GM19025 (cell line): ENCODE results near the gene GPR153.

Source experiments
- ATAC-seq: cut with Tn5 transposase; IDR thresholded peaks from one replicate; pipeline ENCODE4 v1.9.1; 2021; ENCODE audit warnings: mild to moderate bottlenecking, low read depth, moderate library complexity; ENCODE audit not compliant: unreplicated experiment

GPR153 gene

DNA sequence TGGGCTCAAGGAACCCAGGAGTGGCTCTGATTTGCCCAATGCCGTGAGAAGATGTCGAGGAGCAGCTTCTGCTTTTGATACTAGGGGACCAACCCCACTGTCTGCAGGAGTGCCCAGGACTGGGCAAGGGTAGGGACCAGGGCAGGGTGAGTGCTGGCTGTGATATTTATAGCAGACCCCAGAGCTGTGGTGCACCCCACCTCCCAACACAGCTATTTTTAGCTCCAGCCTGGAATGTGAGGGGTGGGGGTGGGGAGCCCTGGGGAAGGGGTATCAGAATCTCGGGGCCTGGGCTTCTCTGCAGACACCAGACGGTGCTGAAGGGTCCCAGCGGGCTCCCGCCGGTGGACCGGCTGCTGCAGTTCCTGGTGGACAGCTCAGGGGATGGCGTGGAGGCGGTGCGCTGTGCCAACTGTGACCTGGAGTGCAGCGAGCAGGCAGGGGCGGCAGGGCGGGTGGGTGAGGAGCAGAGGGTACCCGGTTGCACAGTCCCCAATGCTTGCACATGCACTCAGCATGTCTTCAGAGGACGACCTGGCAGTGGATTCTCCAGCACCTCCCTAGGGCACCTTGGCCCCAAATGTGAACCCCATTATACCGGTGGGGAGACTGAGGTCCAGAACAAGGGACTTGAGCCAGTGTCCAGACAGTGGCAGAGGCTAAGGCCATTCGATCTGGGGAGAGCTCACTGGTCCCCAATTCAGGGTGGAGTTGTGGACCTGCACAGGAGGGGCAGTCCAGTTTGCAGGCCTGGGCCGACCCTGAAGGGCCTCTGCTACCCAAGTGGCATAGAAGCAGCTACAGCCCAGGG, 53.6 kb downstream of the GPR153 start:
- no peak for ATAC-seq

DNA sequence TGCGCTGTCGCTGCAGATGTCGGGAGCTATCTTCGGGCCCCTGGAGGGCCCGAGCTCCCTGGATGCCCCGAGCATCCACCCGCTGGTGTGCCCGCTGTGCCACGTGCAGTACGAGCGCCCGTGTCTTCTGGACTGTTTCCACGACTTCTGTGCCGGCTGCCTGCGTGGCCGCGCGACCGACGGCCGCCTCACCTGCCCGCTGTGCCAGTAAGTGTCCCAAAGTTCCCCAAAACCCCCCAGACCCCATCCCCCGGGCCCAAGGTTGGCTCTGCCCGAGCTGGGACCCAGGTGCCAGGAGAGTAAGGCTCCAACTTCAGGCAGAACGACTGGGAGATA, 54.4 kb downstream of the GPR153 start:
- ATAC-seq = no peak

DNA sequence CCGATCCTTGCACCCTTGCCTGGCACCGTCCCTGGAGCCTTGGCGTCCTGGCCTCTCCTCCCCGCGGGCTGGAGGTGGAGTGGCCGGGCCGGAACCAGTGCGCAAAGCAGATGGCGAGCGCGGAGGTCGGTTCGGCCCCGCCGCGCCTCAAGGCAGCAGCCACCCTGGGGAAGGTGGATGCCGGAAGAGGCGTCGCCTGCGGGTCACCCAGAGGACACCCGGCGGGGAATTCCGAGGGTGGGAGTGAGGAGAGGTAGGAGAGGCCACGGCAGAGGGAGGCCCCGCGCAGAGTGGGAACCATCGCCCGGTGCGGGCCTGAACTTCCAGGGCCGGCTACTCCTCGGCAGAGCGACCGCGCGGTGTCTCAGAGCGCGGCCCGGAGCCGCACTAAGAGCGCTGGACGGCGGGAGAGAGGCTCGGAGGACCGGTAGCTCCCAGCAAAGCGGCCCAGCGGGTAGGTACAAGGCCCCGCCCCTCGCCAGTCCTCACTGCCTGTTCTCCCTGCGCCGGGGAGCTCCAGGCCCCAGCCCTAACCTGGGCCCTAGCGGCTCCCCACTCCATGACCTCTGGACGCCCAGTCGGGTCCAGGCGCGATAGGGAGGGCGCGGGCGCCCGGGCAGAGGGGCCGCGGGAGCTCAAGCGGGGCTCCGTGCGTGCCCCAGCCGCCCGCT, 54.9 kb downstream of the GPR153 start, which contains the start of gene RNF207:
Gene RNF207, plus strand, starts transcription at position 271 of the 671 bp plus-strand sequence. CDS start 417 bp downstream, outside the sequence.
- peak; percentile 64 for ATAC-seq

DNA sequence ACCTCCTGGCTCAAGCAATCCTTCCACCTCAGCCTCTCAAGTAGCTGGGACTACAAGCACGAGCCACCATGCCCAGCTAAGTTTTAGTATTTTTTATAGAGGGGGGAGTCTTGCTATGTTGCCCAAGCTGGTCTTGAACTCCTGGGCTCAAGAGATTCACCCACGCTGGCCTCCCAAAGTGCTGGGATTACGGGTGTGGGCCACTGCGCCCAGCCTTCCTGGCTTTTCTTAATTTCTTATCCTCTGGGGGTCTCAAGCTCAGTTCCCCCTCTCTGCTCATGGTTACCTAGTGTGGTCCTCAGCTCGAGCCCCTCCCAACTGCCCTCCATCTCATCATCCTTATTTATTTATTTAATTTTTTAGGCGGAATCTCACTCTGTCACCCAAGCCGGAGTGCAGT, 58.6 kb downstream of the GPR153 start:
- ATAC-seq = no peak

DNA sequence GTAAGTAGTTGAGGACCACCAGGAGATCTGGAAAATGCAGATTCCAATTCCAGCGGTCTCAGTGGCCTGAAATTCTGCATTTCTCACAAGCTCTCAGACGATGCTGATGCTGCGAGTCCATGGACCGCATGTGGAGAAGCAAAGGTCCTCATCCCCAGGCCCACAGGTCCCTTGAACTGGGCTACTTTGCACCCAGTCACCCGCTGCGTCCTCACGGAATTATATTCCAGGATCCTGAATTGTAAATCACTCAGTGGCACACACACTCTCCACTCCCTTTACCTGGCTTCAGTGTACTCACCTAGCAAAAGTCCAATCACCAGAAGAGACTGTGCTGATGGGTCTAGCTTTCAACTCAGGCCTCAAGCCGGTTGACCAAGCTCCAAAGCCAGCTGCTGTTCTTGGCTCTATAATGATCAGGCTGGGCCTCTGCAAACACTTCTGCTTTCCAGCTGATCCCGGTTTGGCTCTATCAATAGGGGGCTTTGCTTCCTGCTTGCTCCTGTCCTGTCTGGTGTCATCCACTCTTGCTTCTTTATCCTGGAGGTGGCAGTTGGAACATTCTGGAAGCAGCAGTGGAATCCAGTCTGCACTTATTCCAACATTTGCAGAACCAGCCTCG, 60.6 kb downstream of the GPR153 start:
- ATAC-seq = no peak

DNA sequence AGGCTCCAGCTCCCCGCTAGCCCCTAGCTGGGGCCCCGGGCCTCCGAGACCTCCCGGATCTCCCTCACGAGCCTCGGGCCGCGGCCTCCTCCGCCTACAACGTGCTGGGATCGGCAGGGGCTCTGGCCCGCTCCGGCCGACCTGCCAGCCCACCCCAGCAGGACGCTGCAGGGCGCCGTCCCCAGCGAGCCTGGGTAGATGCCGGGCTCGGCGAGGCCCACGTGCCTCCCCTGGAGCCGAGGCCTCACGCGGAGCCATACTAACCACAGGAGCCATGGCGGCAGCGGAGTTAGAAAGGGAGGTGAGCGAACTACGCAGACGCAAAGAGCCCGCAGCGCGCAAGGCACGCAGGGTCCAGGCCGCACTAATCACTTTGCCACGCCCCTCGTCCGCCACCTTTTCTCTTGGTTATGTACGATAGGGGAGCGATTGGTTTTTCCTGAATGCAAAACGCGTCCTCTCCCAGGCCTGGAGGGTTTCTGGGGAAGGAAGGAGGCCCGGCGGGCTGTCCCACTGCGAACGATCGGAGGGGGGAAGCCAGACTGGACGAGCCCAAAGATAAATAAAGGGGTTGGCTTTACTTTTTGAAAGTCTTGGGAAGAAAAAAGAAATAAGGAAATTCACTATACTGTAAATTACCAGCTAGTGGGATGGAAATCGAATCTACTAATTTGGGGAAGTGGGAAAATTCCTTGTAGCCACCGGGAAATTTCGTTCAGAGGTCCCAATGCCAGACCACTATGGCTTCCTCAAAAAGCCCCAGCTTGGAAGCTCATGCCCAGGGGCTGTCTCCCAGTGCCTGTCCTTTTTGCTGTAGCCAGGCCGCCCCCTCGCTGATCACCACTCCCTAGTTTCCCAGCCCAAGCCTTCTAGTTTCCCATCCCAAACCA, 61.4 kb downstream of the GPR153 start, which contains the start of gene RPL22:
Gene RPL22, minus strand, starts transcription at position 298 of the 890 bp plus-strand sequence. Its CDS starts 22 bp downstream, at position 276.
- peak; percentile 91 for ATAC-seq

DNA sequence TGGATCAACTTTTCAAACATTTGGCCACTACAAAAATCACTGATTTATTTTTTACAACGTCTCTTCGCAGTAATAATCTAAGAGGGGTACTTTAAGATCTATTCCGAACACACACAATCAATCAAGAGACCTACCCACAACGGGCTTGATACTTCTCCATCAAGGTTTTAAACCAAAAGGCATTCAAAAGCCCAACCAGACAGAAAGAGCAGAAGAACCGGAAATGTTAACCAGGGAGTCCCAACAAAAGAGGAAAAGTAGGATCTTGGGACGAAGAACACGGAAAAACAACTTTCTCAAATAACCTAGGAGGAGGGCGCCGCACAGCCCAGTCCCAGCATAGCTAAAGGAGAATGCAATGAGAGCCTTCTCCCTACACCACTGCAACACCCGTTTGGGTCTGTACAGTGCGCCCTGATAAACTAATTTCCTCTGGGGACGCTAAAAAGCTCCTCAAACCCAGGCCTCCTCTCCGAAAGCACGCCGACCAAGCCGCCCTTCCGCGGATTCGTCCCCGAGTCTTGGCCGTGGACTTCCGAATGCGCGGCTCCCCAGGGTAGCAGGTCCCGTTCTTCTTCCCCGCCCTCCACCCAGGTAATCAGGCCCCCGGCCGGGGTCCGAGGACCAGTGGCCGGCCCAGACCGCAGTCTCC, 62.1 kb downstream of the GPR153 start:
- no peak for ATAC-seq

DNA sequence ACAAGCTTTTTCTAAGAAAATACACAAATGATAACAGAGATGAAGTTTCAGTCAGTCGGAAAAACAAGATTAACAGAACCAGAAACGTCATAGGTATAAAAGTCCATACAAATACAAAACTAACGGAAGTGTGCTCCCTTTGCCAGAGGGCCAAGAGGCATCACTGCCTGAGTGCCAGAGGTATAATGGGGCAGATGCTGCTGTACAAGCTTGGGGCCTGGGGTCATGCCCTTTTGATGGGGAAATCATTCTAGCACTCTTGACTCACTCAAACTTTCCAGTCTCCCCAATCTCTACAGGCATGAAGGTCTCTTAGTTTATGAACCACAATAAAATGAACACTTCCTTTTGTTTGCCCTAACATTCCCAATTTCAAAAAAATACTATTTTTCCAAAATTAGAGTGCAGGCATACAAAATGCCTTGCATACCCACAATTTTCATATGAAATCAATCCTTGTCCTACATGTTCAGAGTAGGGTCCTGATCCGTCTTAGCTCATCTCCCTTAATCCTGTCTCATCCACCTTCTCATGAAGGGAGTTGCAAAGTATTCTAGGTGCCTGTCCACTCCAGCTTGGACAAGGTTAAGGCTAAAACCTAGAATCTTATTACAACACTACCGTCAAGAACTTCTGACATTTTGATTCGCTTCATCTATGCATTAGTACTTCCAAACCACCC, 63.0 kb downstream of the GPR153 start:
- ATAC-seq = no peak
